Aorta (tissue), 5 donors: Measurements from ENCODE around the gene TMPRSS2. TPM values are rescaled to one million over a fixed set of nuclear protein-coding genes. Genes with fewer than 3 reads are reported as not detected.
A peak's percentile ranks its signal among the peaks of the same experiment; 100 is the strongest.
"Not testable (repeated sequence)": the region's sequence is repeated elsewhere in the genome, so short reads cannot be mapped to it uniquely, and the experiment has no call there.

Experiments used
- ATAC-seq: fragments of 200-7000 bp; cut with Tn5 transposase; one replicate; pipeline ENCODE4 v1.9.1; 2022; ENCODE audit warnings: moderate library complexity; ENCODE audit not compliant: low FRiP score
- DNase-seq, 2 donors: peaks; one replicate each; pipeline ENCODE4 v3.0.0-alpha.2; 2020
- H3K27ac ChIP-seq, 2 donors: one replicate each; pipeline ENCODE4 v1.5.1; 2013; ENCODE audit warnings: low read length in 2 of 2, mild to moderate bottlenecking in 2 of 2, moderate library complexity in 2 of 2, control low read depth in 1 of 2, inconsistent platforms in 1 of 2, low read depth in 1 of 2
- H3K27me3 ChIP-seq, 2 donors: one replicate each; pipeline ENCODE4 v1.6.1; 2013; ENCODE audit warnings: control low read depth in 1 of 2, low read length in 1 of 2, mild to moderate bottlenecking in 1 of 2, moderate library complexity in 1 of 2; ENCODE audit not compliant: insufficient read depth in 2 of 2, control insufficient read depth in 1 of 2
- H3K36me3 ChIP-seq, 2 donors: one replicate each; pipeline ENCODE4 v1.6.1; 2013; ENCODE audit warnings: control low read depth in 1 of 2, low read length in 1 of 2, mild to moderate bottlenecking in 1 of 2; ENCODE audit not compliant: insufficient read depth in 2 of 2, control insufficient read depth in 1 of 2
- H3K4me1 ChIP-seq, 2 donors: one replicate each; pipeline ENCODE4 v1.6.1; 2013; ENCODE audit warnings: low read length in 2 of 2, control low read depth in 1 of 2, mild to moderate bottlenecking in 1 of 2, moderate library complexity in 1 of 2; ENCODE audit not compliant: insufficient read depth in 2 of 2, control insufficient read depth in 1 of 2
- H3K4me3 ChIP-seq, 2 donors: one replicate each; pipeline ENCODE4 v1.5.1; 2013; ENCODE audit warnings: low read length in 2 of 2, control low read depth in 1 of 2, mild to moderate bottlenecking in 1 of 2
- H3K9me3 ChIP-seq: one replicate; pipeline ENCODE4 v1.6.1; 2013; ENCODE audit warnings: mild to moderate bottlenecking, low read length; ENCODE audit not compliant: control insufficient read depth
- WGBS, 2 donors: extraction: QIAGEN DNeasy Blood & Tissue Kit; methylation state at CpG; one replicate each; pipeline ENCODE4 v1.1.7; 2013; 5-methylcytosine and 5-hydroxymethylcytosine counted together
- intact Hi-C, 2 donors: fragments of 100-400 bp; cut with DNase I; formaldehyde crosslinking; loops; one replicate each; pipeline versions ENCODE4 v1.14.2 to v1.15.0; 2022
- polyA plus RNA-seq, 2 donors: library from polyadenylated mRNA; stranded (reverse); fragments of 200-250 nt; gene quantifications; one replicate each; pipeline ENCODE4 v1.2.3, GENCODE V29; 2013
- total RNA-seq, 2 donors: library from RNA; stranded (reverse); fragmentation: NEBNext Ultra II Directional; extraction: Animal tissue kit (Norgen Biotek cat#: 25700); gene quantifications; one replicate each; pipeline ENCODE4 v1.2.1, GENCODE V29; 2021
- donor health status: healthy with polysubstance abuse.
- donor health status: Bipolar disorder and iron deficiency.
- donor health status: DM: no; HTN: no; CAD: no.
- donor health status: DM: no; HTN: no; CAD: no.
- donor health status: DM: yes; HTN: yes; CAD: no.

TMPRSS2 gene
- total and polyA plus RNA-seq, 4 donors, result 0.10 to 10.4 TPM; not detected in 2

DNA sequence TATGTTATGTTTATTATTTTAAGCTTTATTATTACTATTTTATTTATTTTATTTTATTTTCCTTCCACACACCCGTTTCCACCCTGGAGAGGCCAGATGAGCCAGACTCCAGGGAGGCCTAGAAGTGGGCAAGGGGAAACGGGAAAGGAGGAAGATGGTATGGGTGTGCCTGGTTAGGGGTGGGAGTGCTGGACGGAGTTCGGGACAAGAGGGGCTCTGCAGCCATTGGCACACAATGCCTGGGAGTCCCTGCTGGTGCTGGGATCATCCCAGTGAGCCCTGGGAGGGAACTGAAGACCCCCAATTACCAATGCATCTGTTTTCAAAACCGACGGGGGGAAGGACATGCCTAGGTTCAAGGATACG, 82.4 kb downstream of the TMPRSS2 start:
- 80 to 81% methylated on average over 7 of the region's 7 CpGs for WGBS, 2 donors
- Histone ChIP-seq H3K4me3 (peak overlapping the region; percentile 46 to 60), H3K27ac (no peak overlapping the region), H3K27me3 (no peaks in the 10 kb centered on the region), H3K4me1 (no peaks in the 10 kb centered on the region), H3K36me3 (no peaks in the 10 kb centered on the region), H3K9me3 (no peaks in the 10 kb centered on the region)
- intact Hi-C loops, result loop anchor here in 1 of 2 donors (10.0 kb wide), 1 partner anchor 301 kb away; no protein-coding TSS in a partner anchor
- DNase-seq (no peak), ATAC-seq (no peak)

DNA sequence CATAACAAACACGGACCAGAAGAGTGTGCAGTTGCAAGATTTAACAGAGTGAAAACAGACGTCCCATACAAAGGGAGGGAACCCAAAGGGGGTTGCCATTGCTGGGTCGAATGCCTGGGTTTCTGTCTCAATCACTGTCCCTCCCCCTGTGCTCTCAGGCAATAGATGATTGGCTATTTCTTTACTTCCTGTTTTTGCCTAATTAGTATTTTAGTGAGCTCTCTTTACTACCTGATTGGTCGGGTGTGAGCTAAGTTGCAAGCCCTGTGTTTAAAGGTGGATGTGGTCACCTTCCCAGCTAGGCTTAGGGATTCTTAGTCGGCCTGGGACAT, 84.7 kb downstream of the TMPRSS2 start:
- not testable (repeated sequence) for ATAC-seq, H3K9me3 ChIP-seq, H3K27me3 ChIP-seq, H3K4me3 ChIP-seq, H3K4me1 ChIP-seq, H3K27ac ChIP-seq, H3K36me3 ChIP-seq, DNase-seq
- 88 to 90% methylated on average over 5 of the region's 5 CpGs for WGBS, 2 donors
- intact Hi-C loops, result loop anchor here (5.0 to 10.0 kb wide), 2 partner anchors 256 to 298 kb away; partner anchors contain the start of gene BACE2 (in 1 of the 2)

DNA sequence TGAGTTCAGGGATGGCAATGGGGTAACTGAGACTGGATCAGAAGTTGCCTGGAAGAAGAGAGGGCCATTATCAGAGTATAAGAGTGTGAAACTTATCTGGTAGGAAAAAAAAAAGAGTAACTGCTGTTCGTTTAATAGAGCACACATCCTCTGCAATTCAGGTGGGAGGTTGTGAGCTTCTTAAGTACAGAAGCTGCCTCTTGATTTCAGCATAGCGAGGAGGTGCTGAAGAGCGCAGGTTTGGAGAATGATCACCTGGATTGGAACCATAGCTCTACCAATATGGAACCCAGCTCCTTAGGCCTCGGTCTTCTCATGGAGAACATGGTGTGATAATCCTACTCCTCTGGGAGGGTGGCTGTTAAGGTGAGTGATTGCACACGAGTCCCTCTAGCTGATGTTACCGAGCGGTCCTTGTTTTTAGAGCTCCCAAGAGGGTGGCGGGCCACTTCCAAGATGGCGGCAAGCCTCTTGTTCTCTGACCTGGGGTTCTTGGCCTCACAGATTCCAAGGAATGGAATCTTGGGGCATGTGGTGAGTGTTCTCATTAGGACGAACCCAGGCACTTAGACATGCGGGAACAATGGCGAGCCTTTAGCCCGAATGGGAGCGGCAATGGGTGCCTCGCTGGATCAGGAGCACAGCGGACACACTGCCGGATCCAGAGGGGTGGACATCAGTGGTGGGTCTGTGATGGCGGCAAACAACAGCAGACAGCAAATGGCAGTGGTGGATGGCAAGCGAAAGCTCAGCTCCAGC, 85.2 kb downstream of the TMPRSS2 start:
- no peaks in the 10 kb centered on the region for H3K27me3 ChIP-seq
- WGBS, 2 donors, result 98% methylated on average over 19 of the region's 19 CpGs
- H3K36me3 ChIP-seq, result no peaks in the 10 kb centered on the region
- no peak for ATAC-seq
- H3K27ac ChIP-seq, result no peak overlapping the region
- no peak for DNase-seq
- no peaks in the 10 kb centered on the region for H3K4me1 ChIP-seq
- no peaks in the 10 kb centered on the region for H3K9me3 ChIP-seq
- intact Hi-C loops, result loop anchor here (5.0 to 10.0 kb wide), 2 partner anchors 255 to 298 kb away; partner anchors contain the start of gene BACE2 (in 1 of the 2)
- no peak overlapping the region for H3K4me3 ChIP-seq

DNA sequence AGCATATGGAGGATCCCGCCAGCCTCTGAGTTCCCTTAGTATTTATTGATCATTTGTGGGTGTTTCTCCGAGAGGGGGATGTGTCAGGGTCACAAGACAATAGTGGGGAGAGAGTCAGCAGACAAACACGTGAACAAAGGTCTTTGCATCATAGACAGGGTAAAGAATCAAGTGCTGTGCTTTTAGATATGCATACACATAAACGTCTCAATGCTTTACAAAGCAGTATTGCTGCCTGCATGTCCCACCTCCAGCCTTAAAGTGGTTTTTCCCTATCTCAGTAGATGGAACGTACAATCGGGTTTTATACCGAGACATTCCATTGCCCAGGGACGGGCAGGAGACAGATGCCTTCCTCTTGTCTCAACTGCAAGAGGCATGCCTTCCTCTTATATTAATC, 87.0 kb downstream of the TMPRSS2 start:
- H3K4me3 ChIP-seq, H3K4me1 ChIP-seq, DNase-seq, H3K36me3 ChIP-seq, H3K27ac ChIP-seq, H3K9me3 ChIP-seq, ATAC-seq, H3K27me3 ChIP-seq: not testable (repeated sequence)
- 18 to 29% methylated on average over 6 to 7 of the region's 8 CpGs for WGBS, 2 donors
- intact Hi-C loops, result loop anchor here (5.0 to 10.0 kb wide), 2 partner anchors 254 to 296 kb away; partner anchors contain the start of gene BACE2 (in 1 of the 2)

DNA sequence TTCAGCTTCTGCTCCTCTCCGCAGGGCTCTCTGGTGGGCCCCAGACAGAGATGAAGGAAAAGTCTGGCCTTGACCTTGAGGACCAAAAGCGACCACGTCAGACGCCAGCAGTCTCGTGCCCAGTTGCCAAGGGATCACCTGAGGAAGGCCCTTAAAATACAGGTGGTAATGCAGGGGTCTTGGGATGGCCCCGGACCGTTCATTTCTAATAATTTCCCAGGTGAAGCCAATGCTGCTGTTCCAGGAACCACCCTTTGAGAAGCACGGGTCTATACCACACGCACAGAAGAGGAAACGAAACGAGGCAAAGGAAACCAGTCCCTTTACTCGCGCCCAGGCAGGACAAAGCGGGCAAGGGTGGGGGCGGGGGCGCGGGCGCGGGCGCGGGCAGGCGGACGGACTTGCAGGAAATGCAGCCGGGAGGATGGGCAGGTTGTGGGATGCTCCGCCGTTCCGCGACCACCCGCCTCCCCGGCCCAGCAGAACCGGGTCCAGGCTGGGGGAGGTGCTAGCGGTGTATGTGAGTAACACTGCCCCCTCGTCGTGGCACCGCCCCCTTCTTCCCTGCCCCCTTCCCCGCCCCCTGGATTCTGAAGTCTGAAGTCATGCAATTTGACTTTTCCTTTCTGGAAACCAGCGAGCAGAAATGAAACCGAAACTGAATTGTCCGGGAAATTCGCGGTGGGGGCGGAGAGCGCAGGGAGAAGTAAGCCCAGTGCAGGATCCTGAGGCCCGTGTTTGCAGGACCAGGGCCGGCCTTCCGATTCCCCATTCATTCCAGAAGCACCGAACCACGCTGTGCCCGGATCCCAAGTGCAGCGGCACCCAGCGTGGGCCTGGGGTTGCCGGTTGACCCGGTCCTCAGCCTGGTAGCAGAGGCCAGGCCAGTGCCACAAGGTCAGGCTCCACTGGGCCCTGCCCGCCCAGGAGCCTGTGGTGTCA, 87.8 kb downstream of the TMPRSS2 start:
- H3K27me3 ChIP-seq, result no peaks in the 10 kb centered on the region

DNA sequence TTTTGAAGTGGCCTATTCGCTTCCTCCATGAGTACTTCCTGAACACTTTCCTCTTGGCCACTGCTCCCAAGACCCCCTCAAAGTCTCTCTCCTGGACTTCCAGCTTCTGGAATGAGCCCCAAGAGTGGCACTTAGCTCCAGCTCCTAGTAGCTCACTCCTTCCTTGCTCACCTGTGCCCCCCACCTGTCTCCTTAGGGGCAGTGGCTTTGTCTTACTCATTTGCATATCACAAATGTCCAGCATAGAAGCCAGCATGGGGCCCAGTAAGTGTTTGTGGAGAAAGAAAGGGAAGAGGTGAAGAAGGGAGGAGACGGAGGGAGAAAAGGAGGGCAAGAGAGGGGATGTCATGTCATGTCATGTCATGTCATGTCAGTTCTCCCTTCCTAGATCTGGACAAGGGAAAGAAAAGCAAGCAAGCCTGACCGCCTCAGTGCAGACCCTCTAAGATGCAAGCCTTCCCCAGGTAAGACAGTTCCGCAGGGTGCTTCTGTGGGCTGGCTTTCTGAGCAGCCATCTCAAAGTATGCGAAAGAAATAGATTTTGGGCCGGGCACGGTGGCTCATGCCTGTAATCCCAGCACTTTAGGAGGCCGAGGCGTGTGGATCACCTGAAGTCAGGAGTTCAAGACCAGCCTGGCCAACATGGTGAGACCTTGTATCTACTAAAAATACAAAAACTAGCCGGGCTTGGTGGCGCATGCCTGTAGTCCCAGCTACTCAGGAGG, 88.8 kb downstream of the TMPRSS2 start:
- H3K27ac ChIP-seq, result peak overlapping the region in 1 of 2 donors; percentile 8
- no peak overlapping the region for H3K4me3 ChIP-seq
- no peaks in the 10 kb centered on the region for H3K4me1 ChIP-seq
- no peak for DNase-seq
- H3K27me3 ChIP-seq, result no peaks in the 10 kb centered on the region
- no peaks in the 10 kb centered on the region for H3K36me3 ChIP-seq
- H3K9me3 ChIP-seq, result no peaks in the 10 kb centered on the region
- peak; percentile 9 for ATAC-seq
- intact Hi-C loops, result no loop called here
- WGBS, 2 donors, result 96 to 97% methylated on average over 11 of the region's 11 CpGs

More for the DNA sequence above, 87.8 kb downstream of the TMPRSS2 start:
- intact Hi-C loops, result loop anchor here (5.0 to 10.0 kb wide), 2 partner anchors 253 to 295 kb away; partner anchors contain the start of gene BACE2 (in 1 of the 2)
- peak overlapping the region; percentile 15 to 57 for H3K4me3 ChIP-seq
- no peaks in the 10 kb centered on the region for H3K4me1 ChIP-seq
- no peaks in the 10 kb centered on the region for H3K9me3 ChIP-seq
- no peaks in the 10 kb centered on the region for H3K36me3 ChIP-seq
- WGBS, 2 donors, result 5 to 7% methylated on average over 36 to 54 of the region's 54 CpGs
- DNase-seq, result peak; percentile 91 to 94
- peak; percentile 94 for ATAC-seq
- peak overlapping the region in 1 of 2 donors; percentile 61 for H3K27ac ChIP-seq

DNA sequence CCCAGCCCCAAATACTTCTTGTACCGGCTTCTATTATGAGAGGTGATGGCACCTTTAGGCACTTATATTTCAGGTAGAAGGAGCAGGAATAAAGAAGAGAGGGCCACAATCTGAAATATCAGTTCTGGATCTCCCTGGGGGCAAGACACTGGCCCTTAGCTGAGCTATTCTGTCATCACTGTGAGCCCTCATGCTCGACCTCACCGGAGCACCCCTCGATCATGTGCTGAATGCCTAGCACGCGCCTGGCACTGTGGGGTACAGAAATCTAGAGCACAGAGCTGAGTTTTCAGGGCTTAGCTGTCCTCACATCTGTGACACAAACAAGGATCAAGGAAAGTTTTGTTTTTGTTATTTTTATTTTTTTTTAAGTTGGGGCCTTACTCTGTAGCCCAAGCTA, 89.6 kb downstream of the TMPRSS2 start:
- Histone ChIP-seq H3K9me3 (no peaks in the 10 kb centered on the region), H3K27ac (no peak overlapping the region), H3K36me3 (no peaks in the 10 kb centered on the region), H3K27me3 (no peaks in the 10 kb centered on the region), H3K4me3 (no peak overlapping the region), H3K4me1 (no peaks in the 10 kb centered on the region)
- ATAC-seq (no peak), DNase-seq (no peak)
- WGBS, 2 donors, result 91 to 93% methylated on average over 6 of the region's 6 CpGs
- intact Hi-C loops, result no loop called here

DNA sequence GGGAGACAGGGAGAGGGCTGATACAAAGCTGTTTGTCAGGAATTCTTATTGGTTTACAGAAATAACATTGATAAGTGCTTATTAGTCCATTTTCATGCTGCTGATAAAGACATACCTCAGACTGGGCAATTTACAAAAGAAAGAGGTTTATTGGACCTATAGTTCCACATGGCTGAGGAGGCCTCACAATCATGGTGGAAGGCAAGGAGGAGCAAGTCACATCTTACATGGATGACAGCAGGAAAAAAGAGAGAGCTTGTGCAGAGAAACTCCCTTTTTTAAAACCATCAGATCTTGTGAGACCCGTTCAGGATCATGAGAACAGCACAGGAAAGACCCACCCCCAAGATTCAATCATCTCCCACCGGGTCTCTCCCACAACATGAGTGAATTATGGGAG, 90.5 kb downstream of the TMPRSS2 start:
- H3K27ac ChIP-seq, DNase-seq, ATAC-seq, intact Hi-C loops, H3K9me3 ChIP-seq, H3K4me3 ChIP-seq, H3K36me3 ChIP-seq, H3K27me3 ChIP-seq, H3K4me1 ChIP-seq: not testable (repeated sequence)
- WGBS, 2 donors, result 75 to 89% methylated on average over 2 of the region's 2 CpGs
